ENCODE results near the gene INF2. TPM values are rescaled to one million over a fixed set of nuclear protein-coding genes. Genes with fewer than 3 reads are reported as not detected.
"Not testable (repeated sequence)": the region's sequence is repeated elsewhere in the genome, so short reads cannot be mapped to it uniquely, and the experiment has no call there.

The INF2 gene
- total and polyA plus RNA-seq, 2 experiments from 2014 or later: 14.1 to 62.4 TPM

DNA sequence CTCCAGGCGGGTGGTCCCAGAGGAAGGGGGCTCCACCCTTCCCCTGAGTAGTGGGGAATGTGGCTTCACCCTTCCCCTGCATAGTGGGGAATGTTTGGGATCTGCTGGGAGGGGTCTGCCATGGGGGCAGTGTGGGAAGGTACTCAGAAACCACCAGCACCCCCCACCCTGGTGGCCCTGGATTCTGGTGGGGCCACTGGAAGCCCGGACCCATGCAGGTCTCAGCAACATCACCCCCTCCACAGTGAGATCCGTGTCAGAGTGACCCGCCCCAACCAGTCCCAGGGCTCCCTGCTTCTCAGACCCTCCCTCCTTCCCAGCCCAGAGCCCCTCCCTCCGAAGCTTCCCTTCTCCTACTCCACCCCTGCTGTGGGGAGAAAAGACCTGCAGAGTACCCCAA lies 30.3 kb upstream of the INF2 start:
- H3K4me1 ChIP-seq (ENCODE audit: low read depth): no peaks in the 10 kb centered on the region
- H3K4me3 ChIP-seq: no peak overlapping the region
- TF ChIP-seq, protein P1, sequence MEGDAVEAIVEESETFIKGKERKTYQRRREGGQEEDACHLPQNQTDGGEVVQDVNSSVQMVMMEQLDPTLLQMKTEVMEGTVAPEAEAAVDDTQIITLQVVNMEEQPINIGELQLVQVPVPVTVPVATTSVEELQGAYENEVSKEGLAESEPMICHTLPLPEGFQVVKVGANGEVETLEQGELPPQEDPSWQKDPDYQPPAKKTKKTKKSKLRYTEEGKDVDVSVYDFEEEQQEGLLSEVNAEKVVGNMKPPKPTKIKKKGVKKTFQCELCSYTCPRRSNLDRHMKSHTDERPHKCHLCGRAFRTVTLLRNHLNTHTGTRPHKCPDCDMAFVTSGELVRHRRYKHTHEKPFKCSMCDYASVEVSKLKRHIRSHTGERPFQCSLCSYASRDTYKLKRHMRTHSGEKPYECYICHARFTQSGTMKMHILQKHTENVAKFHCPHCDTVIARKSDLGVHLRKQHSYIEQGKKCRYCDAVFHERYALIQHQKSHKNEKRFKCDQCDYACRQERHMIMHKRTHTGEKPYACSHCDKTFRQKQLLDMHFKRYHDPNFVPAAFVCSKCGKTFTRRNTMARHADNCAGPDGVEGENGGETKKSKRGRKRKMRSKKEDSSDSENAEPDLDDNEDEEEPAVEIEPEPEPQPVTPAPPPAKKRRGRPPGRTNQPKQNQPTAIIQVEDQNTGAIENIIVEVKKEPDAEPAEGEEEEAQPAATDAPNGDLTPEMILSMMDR (IDR thresholded peaks at IDR 0.05; ENCODE audit: low read depth, low read length): no peak
- H3K27me3 ChIP-seq: no peaks in the 10 kb centered on the region
- no peak overlapping the region for H3K27ac ChIP-seq
- no peaks in the 10 kb centered on the region for H3K36me3 ChIP-seq
- H3K9me3 ChIP-seq (ENCODE audit: low read depth): no peaks in the 10 kb centered on the region
- no peak for DNase-seq (ENCODE audit: low read depth in 1 of 2, low spot score in 1 of 2)

DNA sequence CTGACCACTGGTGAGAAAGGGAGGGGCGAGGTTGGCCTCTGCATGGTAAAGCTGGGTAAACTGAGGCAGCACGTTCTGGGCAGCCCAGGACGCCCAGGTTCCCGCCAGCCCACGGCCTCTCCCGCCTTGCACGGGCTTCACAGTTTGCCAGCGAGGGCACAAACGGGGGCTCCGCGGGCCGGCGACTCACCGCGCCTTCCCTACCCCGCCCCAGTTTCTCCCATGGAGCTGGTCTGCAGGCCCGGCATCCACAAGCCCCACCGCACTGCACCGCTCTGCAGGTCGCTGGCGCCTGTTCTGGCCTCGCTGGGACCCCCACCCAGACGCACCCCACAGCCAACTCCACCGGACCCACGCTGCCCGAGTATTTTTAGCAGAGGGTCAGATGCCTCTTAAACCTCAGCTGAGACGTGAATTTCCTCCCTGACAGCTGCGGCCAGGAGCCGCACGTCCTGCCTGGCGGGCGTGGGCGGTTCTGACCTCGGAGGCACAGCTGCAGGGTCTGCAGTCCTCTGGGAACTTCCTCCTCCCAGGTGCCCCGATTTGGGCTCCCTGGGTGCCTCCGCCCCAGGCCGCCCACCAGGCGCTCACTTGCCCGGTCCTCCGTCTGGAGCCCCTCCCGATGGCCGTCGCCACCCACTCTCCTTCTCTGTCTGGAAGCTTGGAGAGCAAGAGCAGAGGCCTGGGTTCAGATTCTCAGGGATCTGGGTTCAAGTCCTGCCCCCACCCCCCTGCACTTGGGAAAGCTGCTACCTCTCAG lies 29.5 kb upstream of the INF2 start:
- Histone ChIP-seq H3K36me3 (no peaks in the 10 kb centered on the region), H3K4me1 (ENCODE audit: low read depth) (no peaks in the 10 kb centered on the region)
- DNase-seq (ENCODE audit: low read depth in 1 of 2, low spot score in 1 of 2): peak in 1 of 2 donors; percentile 24

DNA sequence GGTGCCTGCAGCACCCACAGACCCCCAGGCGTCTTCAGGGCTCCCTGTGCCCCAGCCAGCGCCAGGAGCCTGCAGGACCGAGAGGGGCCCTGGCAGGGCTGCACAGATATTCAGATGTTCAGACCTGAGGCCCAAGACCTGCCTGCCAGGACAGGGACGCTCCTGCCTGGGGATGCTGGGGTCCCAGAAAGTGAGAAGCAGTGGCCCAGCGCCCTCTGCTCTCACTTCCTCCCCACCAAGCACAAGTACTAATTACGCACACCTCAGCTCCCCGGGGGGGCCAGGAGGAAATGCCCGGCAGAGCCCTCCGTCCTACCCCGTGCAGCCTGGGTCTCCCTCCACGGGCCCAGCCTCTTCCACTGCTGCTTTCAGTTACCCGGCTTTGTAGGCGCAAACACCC lies 28.8 kb upstream of the INF2 start:
- no peak overlapping the region for H3K4me3 ChIP-seq
- H3K27ac ChIP-seq: no peak overlapping the region
- no peaks in the 10 kb centered on the region for H3K27me3 ChIP-seq
- no peaks in the 10 kb centered on the region for H3K9me3 ChIP-seq (ENCODE audit: low read depth)
- H3K4me1 ChIP-seq (ENCODE audit: low read depth): peaks cover under 1% of the 10 kb centered on the region
- no peak for DNase-seq (ENCODE audit: low read depth in 1 of 2, low spot score in 1 of 2)
- TF ChIP-seq, protein P1 (IDR thresholded peaks at IDR 0.05; ENCODE audit: low read depth, low read length): no peak
- H3K36me3 ChIP-seq: no peaks in the 10 kb centered on the region

More for the DNA sequence above, 29.5 kb upstream of the INF2 start:
- TF ChIP-seq, protein P1 (IDR thresholded peaks at IDR 0.05; ENCODE audit: low read depth, low read length): no peak
- Histone ChIP-seq H3K27me3 (no peaks in the 10 kb centered on the region), H3K9me3 (ENCODE audit: low read depth) (no peaks in the 10 kb centered on the region), H3K4me3 (no peak overlapping the region), H3K27ac (no peak overlapping the region)

DNA sequence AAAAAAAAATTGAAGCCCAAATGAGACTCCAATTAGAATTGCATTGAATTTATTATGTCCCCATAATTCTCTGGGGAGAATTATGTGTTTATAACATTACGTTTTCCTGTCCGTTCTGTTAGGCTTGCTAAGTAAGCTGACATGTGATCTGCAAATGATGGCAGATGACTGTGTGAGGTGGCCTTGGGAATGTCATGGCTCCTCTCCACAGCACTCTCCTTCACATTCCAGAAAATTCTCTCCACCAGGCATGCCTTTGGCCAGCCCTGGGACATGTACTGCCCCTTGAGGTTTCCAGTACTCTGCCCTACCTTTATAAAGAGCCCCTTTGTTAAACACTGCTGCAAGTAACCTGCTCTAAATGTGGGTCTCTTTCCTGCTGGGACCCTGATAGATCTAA lies 28.3 kb upstream of the INF2 start:
- H3K36me3 ChIP-seq: no peaks in the 10 kb centered on the region
- H3K9me3 ChIP-seq (ENCODE audit: low read depth): no peaks in the 10 kb centered on the region
- no peaks in the 10 kb centered on the region for H3K27me3 ChIP-seq
- peaks cover 5% of the 10 kb centered on the region for H3K4me1 ChIP-seq (ENCODE audit: low read depth)
- TF ChIP-seq, protein P1 (IDR thresholded peaks at IDR 0.05; ENCODE audit: low read depth, low read length): no peak
- H3K27ac ChIP-seq: no peak overlapping the region
- no peak overlapping the region for H3K4me3 ChIP-seq
- DNase-seq (ENCODE audit: low read depth in 1 of 2, low spot score in 1 of 2): no peak

DNA sequence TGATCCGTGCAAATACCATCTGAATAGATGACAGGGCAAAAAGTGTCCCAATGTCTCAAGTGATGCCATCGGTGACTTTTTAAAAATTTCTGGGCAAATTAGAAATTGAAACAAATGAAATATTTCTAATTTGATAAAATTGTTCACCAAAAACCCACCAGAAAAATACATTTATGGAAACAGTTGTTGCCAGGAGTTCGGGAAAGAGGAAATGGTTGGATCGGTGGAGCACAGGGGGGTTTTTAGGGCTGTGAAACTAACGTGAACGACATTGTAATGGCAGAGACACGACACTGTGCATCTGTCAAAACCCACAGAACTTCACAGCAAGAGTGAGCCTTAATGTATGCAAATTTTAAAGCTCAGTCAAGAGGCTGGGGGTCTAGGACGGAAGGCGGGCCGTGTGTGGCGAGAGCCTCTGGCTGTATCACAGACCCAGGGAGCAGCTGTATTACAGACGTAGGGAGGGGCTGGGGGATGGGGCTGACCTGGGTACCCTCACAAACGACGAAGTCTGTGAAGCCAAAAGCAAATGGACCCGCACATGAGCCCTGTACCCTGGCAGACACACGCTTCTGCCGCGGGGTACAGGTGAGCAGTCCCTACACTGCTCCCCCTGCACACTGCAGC lies 27.8 kb upstream of the INF2 start:
- H3K4me1 ChIP-seq (ENCODE audit: low read depth); H3K4me3 ChIP-seq; H3K9me3 ChIP-seq (ENCODE audit: low read depth); H3K27ac ChIP-seq; DNase-seq (ENCODE audit: low read depth in 1 of 2, low spot score in 1 of 2); H3K27me3 ChIP-seq; H3K36me3 ChIP-seq: not testable (repeated sequence)

DNA sequence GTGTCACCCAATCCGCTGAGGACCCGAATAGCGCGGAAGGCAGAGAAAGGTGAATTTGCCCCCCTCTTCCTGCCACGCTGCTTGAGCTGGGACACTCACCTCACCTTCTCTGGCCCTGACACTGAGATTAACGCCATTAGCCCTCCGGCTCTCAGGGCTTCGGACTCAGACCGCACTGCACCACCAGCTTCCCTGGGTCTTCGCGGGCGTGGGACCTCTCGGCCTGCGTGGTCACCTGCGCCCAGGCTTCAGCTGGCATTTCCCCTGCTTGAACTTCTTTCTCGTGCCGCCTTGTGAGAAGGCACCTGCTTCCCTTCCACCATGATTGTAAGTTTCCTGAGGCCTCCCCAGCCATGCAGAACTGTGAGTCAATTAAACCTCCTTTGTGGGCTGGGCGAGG lies 26.9 kb upstream of the INF2 start:
- not testable (repeated sequence) for H3K27me3 ChIP-seq; H3K4me3 ChIP-seq; DNase-seq (ENCODE audit: low read depth in 1 of 2, low spot score in 1 of 2); H3K36me3 ChIP-seq; H3K9me3 ChIP-seq (ENCODE audit: low read depth); H3K27ac ChIP-seq; H3K4me1 ChIP-seq (ENCODE audit: low read depth)
